Parathyroid adenoma (tissue), 2 donors: ENCODE data around the gene TRIM52.

Source experiments
- H2AFZ ChIP-seq: fragments of 300-600 bp; sonication (generic); one replicate; pipeline ENCODE4 v1.7.0; 2017; ENCODE audit warnings: antibody characterized with exemption, mild to moderate bottlenecking
- H3K27ac ChIP-seq: fragments of 300-600 bp; sonication (generic); one replicate; pipeline ENCODE4 v1.7.0; 2017
- H3K27me3 ChIP-seq: fragments of 300-600 bp; sonication (generic); one replicate; pipeline ENCODE4 v1.7.0; 2017; ENCODE audit warnings: low read length; ENCODE audit not compliant: control insufficient read depth, insufficient read depth
- H3K36me3 ChIP-seq: fragments of 300-600 bp; sonication (generic); one replicate; pipeline ENCODE4 v1.7.0; 2017; ENCODE audit warnings: low read length; ENCODE audit not compliant: control insufficient read depth, insufficient read depth
- H3K4me1 ChIP-seq: fragments of 300-600 bp; sonication (generic); one replicate; pipeline ENCODE4 v1.7.0; 2017; ENCODE audit warnings: control low read depth
- H3K4me2 ChIP-seq: fragments of 300-600 bp; sonication (generic); one replicate; pipeline ENCODE4 v1.7.0; 2017; ENCODE audit warnings: low read length
- H3K4me3 ChIP-seq: fragments of 300-600 bp; sonication (generic); one replicate; pipeline ENCODE4 v1.7.0; 2017; ENCODE audit warnings: low read depth, low read length
- H3K79me2 ChIP-seq: fragments of 300-600 bp; sonication (generic); one replicate; pipeline ENCODE4 v1.7.0; 2017; ENCODE audit warnings: control low read depth
- H3K9ac ChIP-seq: fragments of 300-600 bp; sonication (generic); one replicate; pipeline ENCODE4 v1.7.0; 2017; ENCODE audit warnings: mild to moderate bottlenecking
- H3K9me3 ChIP-seq: fragments of 300-600 bp; sonication (generic); one replicate; pipeline ENCODE4 v1.7.0; 2017; ENCODE audit warnings: low read length; ENCODE audit not compliant: control insufficient read depth
- TF ChIP-seq, protein P1 (sequence below): fragments of 300-600 bp; sonication (generic); IDR thresholded peaks from one replicate; pipeline ENCODE4 v1.7.0; 2017; ENCODE audit warnings: antibody characterized with exemption, mild to moderate bottlenecking
- donor health status: primary hyperparathyroidism.

TRIM52 gene

DNA sequence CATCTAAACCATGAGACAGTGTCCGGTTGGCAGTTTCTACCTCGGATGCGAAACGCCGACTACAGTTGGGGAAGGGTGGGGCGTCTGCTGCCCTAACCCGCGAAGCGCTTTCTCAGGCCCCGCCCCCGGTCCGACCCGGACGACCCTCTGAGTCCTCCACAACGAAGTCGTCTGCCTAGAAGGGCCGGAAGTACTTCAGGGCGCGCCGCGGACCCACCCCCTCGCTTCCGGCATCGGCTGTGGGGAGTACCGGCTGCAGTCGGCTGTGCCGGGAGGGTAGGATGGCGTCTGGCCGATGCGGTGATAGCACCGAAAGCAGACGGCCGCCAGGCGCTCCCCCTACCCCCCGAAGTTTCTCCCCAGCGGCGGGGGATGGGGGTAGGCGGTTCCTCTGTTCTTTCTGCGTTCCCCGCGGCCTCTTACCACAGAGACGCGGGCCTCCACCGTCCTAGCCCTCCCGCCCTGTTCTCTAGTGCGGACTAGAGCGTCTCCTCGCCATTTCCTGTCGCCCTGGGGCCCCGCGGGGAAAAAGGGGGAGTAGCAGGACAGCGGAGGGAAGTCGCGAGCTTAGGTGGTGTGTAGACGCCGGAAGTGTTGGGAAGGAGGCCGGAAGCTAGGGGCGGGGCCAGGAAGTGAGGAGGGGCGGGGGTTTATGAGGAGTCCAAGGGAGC is 37.8 kb downstream of the TRIM52 start, which contains the start of gene TRIM41:
TRIM41 (plus strand) TSS at position 224 of the 671 bp plus-strand sequence. CDS start 719 bp downstream, outside the sequence.
- H3K27ac ChIP-seq, result peak within 1 kb of the TSS; percentile 92
- peak within 1 kb of the TSS; percentile 85 for H3K4me2 ChIP-seq
- H3K9ac ChIP-seq, result peak within 1 kb of the TSS; percentile 64
- H3K79me2 ChIP-seq, result peaks cover 3% of the 10 kb centered on the region
- peak within 1 kb of the TSS; percentile 98 for H3K4me3 ChIP-seq
- no peaks in the 10 kb centered on the region for H3K9me3 ChIP-seq
- TF ChIP-seq, protein P1, sequence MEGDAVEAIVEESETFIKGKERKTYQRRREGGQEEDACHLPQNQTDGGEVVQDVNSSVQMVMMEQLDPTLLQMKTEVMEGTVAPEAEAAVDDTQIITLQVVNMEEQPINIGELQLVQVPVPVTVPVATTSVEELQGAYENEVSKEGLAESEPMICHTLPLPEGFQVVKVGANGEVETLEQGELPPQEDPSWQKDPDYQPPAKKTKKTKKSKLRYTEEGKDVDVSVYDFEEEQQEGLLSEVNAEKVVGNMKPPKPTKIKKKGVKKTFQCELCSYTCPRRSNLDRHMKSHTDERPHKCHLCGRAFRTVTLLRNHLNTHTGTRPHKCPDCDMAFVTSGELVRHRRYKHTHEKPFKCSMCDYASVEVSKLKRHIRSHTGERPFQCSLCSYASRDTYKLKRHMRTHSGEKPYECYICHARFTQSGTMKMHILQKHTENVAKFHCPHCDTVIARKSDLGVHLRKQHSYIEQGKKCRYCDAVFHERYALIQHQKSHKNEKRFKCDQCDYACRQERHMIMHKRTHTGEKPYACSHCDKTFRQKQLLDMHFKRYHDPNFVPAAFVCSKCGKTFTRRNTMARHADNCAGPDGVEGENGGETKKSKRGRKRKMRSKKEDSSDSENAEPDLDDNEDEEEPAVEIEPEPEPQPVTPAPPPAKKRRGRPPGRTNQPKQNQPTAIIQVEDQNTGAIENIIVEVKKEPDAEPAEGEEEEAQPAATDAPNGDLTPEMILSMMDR, result peak; percentile 10
- H3K4me1 ChIP-seq, result peaks cover 7% of the 10 kb centered on the region
- H3K36me3 ChIP-seq, result no peaks in the 10 kb centered on the region
- peak within 1 kb of the TSS; percentile 87 for H2AFZ ChIP-seq
- H3K27me3 ChIP-seq, result no peaks in the 10 kb centered on the region

DNA sequence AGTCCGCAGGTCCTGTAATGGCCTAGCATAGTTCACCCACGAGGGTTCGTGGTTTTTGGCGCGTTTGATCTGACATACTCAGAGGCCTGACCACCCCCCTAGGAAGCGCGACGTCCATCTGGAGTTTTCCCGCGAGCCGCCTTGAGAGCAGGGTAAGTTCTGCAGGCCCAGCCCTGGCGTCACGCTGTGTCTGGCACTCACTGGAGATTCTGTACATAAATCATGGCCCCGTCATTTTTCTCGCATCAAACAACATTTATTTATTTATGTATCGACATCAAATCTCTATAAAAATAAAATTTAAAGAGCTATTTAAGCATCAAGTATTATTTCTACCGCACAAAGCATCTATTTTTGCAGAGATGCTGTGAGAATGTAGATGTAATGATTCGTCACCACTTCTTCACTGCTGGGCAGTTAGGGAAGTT is 38.3 kb downstream of the TRIM52 start:
- Histone ChIP-seq H3K4me1 (peaks cover 7% of the 10 kb centered on the region), H3K9me3 (no peaks in the 10 kb centered on the region), H3K27me3 (no peaks in the 10 kb centered on the region), H3K79me2 (peaks cover 3% of the 10 kb centered on the region), H3K4me2 (peak overlapping the region; percentile 85), H3K27ac (peak overlapping the region; percentile 92), H3K4me3 (peak overlapping the region; percentile 98), H2AFZ (peak overlapping the region; percentile 87), H3K9ac (no peak overlapping the region), H3K36me3 (no peaks in the 10 kb centered on the region)
- TF ChIP-seq, protein P1, result no peak

DNA sequence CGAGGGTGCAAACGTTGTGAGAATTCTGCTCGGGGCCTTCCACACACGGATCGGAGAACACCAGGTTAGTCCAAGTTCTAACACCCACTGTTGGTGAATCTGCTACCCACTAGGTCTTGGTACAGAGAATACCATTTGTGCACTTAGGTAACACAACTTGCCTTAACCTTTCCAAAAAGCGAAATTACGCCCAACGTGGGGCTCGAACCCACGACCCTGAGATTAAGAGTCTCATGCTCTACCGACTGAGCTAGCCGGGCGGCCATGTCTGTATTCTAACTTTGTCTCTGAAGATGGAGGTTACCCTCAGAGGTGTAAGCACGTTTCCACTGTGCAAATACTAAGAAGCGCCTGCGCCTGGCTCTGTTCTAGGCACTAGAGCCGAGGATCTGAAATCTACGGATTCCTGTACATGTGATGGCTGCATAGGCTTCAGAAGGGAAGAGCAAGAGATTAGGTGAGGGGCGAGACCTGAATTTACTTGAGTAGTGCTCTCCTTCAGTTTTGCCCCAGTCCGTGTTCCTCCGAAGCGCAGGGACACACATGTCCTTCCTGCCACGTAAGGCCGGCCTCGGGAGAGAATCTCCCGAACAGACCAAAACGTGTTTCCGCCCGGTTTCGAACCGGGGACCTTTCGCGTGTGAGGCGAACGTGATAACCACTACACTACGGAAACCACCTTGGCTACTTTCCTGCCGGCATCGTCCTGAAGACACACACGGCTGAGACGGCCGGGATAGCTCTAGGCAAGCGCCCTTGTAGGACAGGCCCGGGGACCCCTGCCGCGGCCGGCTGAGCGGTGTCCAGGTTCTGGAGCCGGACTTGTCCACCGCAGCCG is 38.9 kb downstream of the TRIM52 start:
- no peak overlapping the region for H3K9ac ChIP-seq
- TF ChIP-seq, protein P1, result no peak

DNA sequence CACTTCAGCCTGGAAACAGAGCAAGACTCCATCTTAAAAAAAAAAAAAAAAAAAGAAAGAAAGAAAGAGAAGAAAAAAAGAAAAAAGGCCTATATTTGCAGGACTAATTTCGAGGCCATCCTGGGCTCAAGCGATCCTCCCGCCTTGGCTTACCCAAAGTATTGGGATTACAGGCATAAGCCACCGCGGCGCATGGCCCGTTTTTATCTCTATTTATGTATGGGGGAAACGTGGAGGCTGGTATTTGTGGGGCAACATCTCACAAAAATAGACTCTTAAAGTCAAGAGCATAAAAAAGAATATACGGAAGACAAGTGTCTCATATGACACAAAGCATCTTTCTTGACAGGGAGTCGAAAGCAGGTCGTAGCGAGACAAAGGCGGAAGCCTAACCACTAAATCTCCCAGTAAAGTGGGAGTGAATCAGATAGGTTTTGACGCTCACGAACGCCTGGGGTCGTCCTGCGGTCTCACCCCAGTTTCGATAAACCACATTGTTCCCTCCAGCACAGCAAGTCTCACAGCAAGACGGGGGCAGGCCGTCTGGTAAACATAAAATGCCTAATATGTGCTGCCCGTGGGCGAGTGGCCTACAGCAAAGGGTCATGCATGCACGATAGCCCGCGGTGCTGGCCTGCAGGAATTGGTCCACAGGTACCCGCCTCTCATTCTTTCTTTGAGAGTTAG is 39.7 kb downstream of the TRIM52 start:
- no peaks in the 10 kb centered on the region for H3K36me3 ChIP-seq
- H3K4me1 ChIP-seq, result peaks cover 7% of the 10 kb centered on the region
- TF ChIP-seq, protein P1, result no peak
- H3K27me3 ChIP-seq, result no peaks in the 10 kb centered on the region
- H3K4me3 ChIP-seq, result no peak overlapping the region
- H3K9me3 ChIP-seq, result no peaks in the 10 kb centered on the region
- H3K79me2 ChIP-seq, result peaks cover 3% of the 10 kb centered on the region
- peak overlapping the region; percentile 92 for H3K27ac ChIP-seq
- H3K4me2 ChIP-seq, result no peak overlapping the region
- H2AFZ ChIP-seq, result no peak overlapping the region
- H3K9ac ChIP-seq, result no peak overlapping the region

More for the DNA sequence above, 38.9 kb downstream of the TRIM52 start:
- Histone ChIP-seq H2AFZ (peak overlapping the region; percentile 87), H3K9me3 (no peaks in the 10 kb centered on the region), H3K27me3 (no peaks in the 10 kb centered on the region), H3K79me2 (peaks cover 3% of the 10 kb centered on the region), H3K4me3 (peak overlapping the region; percentile 98), H3K4me1 (peaks cover 7% of the 10 kb centered on the region), H3K4me2 (peak overlapping the region; percentile 85), H3K27ac (peak overlapping the region; percentile 92), H3K36me3 (no peaks in the 10 kb centered on the region)
